ENCODE data around the gene NAALADL1.

GRCh38 chr11:65078151-65078550, 19.8 kb upstream of the NAALADL1 start:
- TF ChIP-seq SMAD4 (CRISPR knock-in tag; conservative IDR thresholded peaks at IDR 0.05) (no peak), UBTF (IDR thresholded peaks at IDR 0.05; ENCODE audit: borderline replicate concordance in 1 of 2, low read depth in 2 of 2, low read length in 2 of 2) (no peak), SIN3A (IDR thresholded peaks at IDR 0.05; ENCODE audit: borderline replicate concordance in 2 of 2, control insufficient read depth in 1 of 2, low read depth in 2 of 2, low read length in 2 of 2) (no peak), ZNF589 (CRISPR knock-in tag; IDR thresholded peaks at IDR 0.05; ENCODE audit: low read depth) (no peak), CEBPB (tag; IDR thresholded peaks at IDR 0.05) (no peak)

Measured in K562 (cell line).